Measurements from ENCODE around the gene KCNC4. TPM values are rescaled to one million over a fixed set of nuclear protein-coding genes. Genes with fewer than 3 reads are reported as not detected.

The KCNC4 gene
- total and polyA plus RNA-seq, 5 donors, result 4.1 to 8.5 (median 6.7) TPM

DNA sequence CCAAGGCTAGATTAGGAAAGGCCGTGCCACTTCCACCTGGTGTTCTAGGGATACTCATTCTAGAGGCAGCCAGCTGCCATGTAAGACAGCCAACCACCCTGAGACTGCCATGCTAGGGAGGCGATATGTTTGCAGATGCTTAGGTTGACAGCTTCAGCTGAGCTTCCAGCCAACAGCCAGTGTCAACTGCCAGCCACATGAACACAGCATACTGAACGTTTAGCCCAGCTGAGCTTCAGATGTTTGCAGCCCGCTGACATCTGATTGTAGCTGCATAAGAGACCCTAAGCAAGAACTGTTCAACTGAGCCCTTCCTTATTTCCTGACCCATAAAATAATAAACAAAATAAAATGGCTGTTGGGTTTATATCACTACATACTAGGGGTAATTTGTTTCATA lies 5.0 kb upstream of the KCNC4 start:
- DNase-seq, result no peak
- WGBS, result 77% methylated on average over 4 of the region's 4 CpGs

DNA sequence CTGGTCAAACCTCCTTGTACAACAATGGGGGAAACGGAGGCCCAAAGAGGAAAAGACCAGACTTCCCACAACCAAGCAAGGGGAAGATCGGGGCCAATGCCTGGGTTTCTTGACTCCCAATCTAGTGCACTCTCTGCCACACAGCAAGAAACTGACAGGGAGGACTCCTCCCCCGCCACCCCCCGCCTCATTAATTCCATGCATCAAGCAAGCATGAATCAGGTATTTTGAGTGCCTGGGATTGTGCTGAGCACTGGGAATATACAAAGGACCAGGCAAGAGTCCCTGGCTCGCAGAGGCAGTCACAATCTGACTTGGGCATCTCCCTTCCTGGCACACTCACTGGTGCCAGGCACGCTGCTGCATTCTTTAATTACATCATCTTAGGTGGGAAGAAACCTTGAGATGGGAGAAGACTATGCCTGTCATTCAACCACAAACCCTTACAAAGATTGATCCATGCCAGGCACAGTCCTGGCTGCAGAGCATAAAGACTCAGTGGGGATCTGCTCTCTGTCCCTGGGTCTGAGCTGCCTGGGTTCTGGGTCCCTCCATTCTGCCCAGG lies 4.4 kb upstream of the KCNC4 start:
- H3K9me3 ChIP-seq (ENCODE audit: control insufficient read depth, low read length), result no peaks in the 10 kb centered on the region
- DNase-seq, result no peak
- H3K4me3 ChIP-seq (ENCODE audit: low read length), result no peak overlapping the region
- no peak for ATAC-seq
- no peaks in the 10 kb centered on the region for H3K4me1 ChIP-seq (ENCODE audit: control insufficient read depth, insufficient read depth, low read length)
- no peak overlapping the region for H3K27ac ChIP-seq (ENCODE audit: low read length)
- no peaks in the 10 kb centered on the region for H3K27me3 ChIP-seq (ENCODE audit: control insufficient read depth, insufficient read depth)
- WGBS, result 84% methylated on average over 6 of the region's 6 CpGs
- intact Hi-C loops (cut with DNase I), result loop anchor here in 2 of 4 donors (2.0 to 10.0 kb wide), 5 partner anchors 105 to 289 kb away; partner anchors contain the start of gene LAMTOR5 (in 1 of the 2)

More for the DNA sequence above, 5.0 kb upstream of the KCNC4 start:
- Histone ChIP-seq H3K4me3 (ENCODE audit: low read length) (no peak overlapping the region), H3K27me3 (ENCODE audit: control insufficient read depth, insufficient read depth) (no peaks in the 10 kb centered on the region), H3K27ac (ENCODE audit: low read length) (no peak overlapping the region), H3K9me3 (ENCODE audit: control insufficient read depth, low read length) (no peaks in the 10 kb centered on the region), H3K4me1 (ENCODE audit: control insufficient read depth, insufficient read depth, low read length) (no peaks in the 10 kb centered on the region)
- ATAC-seq, result no peak
- intact Hi-C loops (cut with DNase I), result loop anchor here in 2 of 4 donors (2.0 to 10.0 kb wide), 4 partner anchors 107 to 290 kb away; partner anchors contain the start of gene LAMTOR5 (in 1 of the 2)

DNA sequence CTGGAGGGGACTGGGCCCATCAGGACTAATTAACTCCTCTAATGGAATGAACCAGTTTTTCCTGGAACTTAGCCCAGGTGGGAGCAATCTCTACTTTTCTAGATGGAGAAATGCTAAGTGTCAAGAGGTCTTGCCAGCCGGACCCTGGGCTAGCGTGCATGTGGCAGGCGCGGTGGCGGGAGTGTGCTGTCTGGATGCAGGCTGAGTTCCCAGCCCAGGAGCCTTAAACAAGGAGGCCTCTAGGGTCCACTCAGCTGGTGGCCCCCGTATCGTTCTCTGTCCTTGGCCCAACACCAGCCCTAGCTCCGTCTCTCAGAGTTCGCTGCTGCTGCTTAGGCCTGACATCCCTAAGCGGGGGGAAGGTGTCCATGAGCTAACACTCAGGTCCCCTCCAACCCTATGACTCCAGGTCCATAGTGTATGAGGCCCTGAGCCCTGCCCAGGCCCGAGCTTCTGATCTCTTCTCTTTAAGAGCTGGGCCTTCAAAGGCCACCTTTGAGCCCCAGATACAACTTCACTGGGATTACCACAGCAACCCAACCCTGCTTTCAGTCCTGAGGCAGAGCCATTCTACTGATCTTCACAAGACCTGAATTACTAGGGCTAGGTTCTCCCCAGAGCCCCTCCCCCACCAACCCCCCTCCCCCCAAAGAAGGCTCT lies 3.7 kb upstream of the KCNC4 start:
- Histone ChIP-seq H3K9me3 (ENCODE audit: control insufficient read depth, low read length) (no peaks in the 10 kb centered on the region), H3K27me3 (ENCODE audit: control insufficient read depth, insufficient read depth) (no peaks in the 10 kb centered on the region), H3K27ac (ENCODE audit: low read length) (no peak overlapping the region), H3K4me3 (ENCODE audit: low read length) (no peak overlapping the region), H3K4me1 (ENCODE audit: control insufficient read depth, insufficient read depth, low read length) (no peaks in the 10 kb centered on the region)
- ATAC-seq (no peak), DNase-seq (no peak)
- intact Hi-C loops (cut with DNase I), result loop anchor here in 2 of 4 donors (2.0 to 10.0 kb wide), 4 partner anchors 104 to 288 kb away; partner anchors contain the start of gene LAMTOR5 (in 1 of the 2)
- 86% methylated on average over 11 of the region's 11 CpGs for WGBS

DNA sequence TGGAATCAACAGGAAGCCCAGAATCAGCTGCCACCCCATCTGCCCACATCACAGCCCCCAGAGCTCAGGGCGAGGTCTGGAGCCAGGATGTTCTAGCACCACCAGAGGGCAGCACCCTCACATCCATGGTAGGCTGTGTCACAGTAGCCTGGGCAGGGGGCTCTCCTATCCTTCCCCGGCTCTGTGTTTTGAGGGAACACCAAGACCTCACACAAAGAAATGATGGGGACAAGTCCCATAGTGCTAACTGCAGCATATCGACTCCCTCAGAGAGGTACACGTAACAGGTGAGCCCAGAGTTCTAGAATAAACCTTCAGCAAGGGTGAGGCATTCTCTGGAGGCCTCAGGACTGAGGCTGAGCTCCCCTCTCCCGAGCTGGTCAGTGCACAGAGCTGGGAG lies 2.3 kb upstream of the KCNC4 start:
- ATAC-seq (peak in 1 of 2 donors; percentile 37), DNase-seq (peak; percentile 74 to 90 (median 85))
- H3K4me1 ChIP-seq (ENCODE audit: control insufficient read depth, insufficient read depth, low read length), result peaks cover 4% of the 10 kb centered on the region
- H3K9me3 ChIP-seq (ENCODE audit: control insufficient read depth, low read length), result no peaks in the 10 kb centered on the region
- intact Hi-C loops (cut with DNase I), result loop anchor here (2.0 to 10.0 kb wide), 6 partner anchors 103 to 287 kb away; partner anchors contain the start of gene LAMTOR5 (in 1 of the 4)
- H3K4me3 ChIP-seq (ENCODE audit: low read length), result no peak overlapping the region
- 27% methylated on average over 5 of the region's 5 CpGs for WGBS
- no peak overlapping the region for H3K27ac ChIP-seq (ENCODE audit: low read length)
- H3K27me3 ChIP-seq (ENCODE audit: control insufficient read depth, insufficient read depth), result no peaks in the 10 kb centered on the region

DNA sequence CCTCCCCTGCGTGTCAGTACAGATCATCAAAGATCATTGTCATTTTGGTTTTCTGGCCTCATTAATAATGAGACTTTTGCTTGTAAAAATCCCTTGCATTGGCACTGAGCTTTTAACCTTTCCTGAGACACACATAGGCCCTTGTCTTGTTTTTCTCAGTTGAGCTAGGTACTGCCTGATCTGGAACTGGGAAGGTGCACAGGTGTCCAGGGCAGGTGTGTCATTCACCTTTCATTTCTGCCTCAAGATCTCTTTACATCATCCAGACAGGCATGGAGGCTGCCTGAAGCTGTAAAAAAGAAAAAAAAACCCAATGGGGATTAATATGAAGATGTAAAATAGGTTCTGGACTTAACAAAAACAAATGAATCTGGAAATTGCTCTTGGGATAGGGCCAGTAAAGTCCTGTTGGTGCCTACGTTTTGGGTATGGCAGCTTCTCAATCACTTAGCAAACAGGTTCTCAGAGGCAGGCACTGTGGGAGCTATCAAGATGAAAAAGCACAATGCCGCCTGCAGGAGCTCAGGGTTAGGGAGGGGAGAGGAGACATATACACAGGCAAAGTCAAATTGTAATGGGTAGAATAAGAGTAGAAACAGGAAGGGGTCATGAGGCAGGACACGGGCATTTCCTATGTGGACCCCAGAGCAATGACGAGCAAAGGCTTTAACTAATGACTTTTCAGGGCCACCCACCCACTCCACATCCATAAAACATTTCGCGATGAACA lies 1.0 kb upstream of the KCNC4 start:
- Histone ChIP-seq H3K9me3 (ENCODE audit: control insufficient read depth, low read length) (no peaks in the 10 kb centered on the region), H3K4me1 (ENCODE audit: control insufficient read depth, insufficient read depth, low read length) (peaks cover 4% of the 10 kb centered on the region), H3K4me3 (ENCODE audit: low read length) (peak overlapping the region; percentile 65), H3K27ac (ENCODE audit: low read length) (no peak overlapping the region), H3K27me3 (ENCODE audit: control insufficient read depth, insufficient read depth) (no peaks in the 10 kb centered on the region)
- 59% methylated on average over 7 of the region's 7 CpGs for WGBS
- intact Hi-C loops (cut with DNase I), result loop anchor here (2.0 to 10.0 kb wide), 5 partner anchors 103 to 286 kb away; partner anchors contain the start of gene LAMTOR5 (in 1 of the 4)
- DNase-seq (peak in 1 of 3 donors; percentile 22), ATAC-seq (no peak)

DNA sequence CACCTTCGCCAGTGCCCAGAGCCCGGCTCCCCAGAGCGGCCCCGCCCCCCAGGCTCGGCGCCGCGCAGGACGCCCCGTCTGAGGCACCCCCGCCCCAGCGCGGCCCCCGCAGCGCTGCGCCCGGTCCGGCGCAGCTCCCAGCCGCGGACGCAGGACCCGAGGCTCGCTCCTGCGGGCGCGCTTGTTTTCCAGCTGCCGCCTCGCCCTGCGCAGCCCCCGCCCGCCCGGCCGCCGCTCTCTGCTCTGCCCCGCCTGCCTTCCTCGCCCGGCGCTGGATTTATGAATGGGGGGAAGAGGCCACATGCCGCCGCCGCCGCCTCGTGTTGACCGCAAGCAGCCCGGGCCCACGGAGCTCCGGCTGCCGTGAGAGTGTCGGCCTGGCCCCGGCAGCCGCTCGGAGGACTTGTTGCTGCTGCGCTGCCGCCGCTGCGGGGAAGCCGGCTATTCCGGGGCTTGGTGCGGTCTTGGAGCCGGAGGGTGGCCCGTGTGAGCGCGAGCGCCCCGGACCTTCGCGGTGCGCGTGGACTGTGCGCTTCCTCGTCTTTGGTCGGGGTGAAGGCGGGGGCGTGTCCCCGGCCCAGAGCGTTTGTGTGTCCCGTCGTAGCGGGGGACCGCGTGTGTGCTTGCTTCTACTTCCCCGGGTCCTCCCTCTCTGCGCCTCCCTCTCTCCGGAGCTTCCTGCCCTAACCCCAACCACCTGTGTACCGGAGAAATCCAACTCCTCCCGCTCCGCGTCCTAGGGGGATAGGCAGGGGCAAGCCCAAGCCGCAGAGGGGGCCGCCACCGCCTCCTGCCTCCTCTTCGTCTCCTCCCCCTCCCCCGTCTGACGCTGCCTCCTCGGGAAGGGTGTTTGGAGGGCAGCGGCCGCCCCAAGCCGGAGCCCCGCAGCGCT lies 736 bp downstream of the KCNC4 start:
- H3K4me1 ChIP-seq (ENCODE audit: control insufficient read depth, insufficient read depth, low read length), result peaks cover 4% of the 10 kb centered on the region
- ATAC-seq, result peak; percentile 7 to 29
- H3K4me3 ChIP-seq (ENCODE audit: low read length), result peak overlapping the region; percentile 65
- H3K27me3 ChIP-seq (ENCODE audit: control insufficient read depth, insufficient read depth), result no peaks in the 10 kb centered on the region
- H3K9me3 ChIP-seq (ENCODE audit: control insufficient read depth, low read length), result no peaks in the 10 kb centered on the region
- under 1% methylated on average over 101 of the region's 101 CpGs for WGBS
- DNase-seq, result peak; percentile 55 to 81 (median 77)
- intact Hi-C loops (cut with DNase I), result no loop called here
- H3K27ac ChIP-seq (ENCODE audit: low read length), result peak overlapping the region; percentile 19

DNA sequence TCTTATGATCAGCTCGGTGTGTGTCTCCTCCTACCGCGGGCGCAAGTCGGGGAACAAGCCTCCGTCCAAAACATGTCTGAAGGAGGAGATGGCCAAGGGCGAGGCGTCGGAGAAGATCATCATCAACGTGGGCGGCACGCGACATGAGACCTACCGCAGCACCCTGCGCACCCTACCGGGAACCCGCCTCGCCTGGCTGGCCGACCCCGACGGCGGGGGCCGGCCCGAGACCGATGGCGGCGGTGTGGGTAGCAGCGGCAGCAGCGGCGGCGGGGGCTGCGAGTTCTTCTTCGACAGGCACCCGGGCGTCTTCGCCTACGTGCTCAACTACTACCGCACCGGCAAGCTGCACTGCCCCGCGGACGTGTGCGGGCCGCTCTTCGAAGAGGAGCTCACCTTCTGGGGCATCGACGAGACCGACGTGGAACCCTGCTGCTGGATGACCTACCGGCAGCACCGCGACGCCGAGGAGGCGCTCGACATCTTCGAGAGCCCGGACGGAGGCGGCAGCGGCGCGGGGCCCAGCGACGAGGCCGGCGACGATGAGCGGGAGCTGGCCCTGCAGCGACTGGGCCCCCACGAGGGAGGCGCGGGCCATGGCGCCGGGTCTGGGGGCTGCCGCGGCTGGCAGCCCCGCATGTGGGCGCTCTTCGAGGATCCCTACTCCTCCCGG lies 1.5 kb downstream of the KCNC4 start:
- peak in 2 of 3 donors; percentile 54 to 65 for DNase-seq
- ATAC-seq, result no peak
- Histone ChIP-seq H3K4me3 (ENCODE audit: low read length) (peak overlapping the region; percentile 65), H3K9me3 (ENCODE audit: control insufficient read depth, low read length) (no peaks in the 10 kb centered on the region), H3K27me3 (ENCODE audit: control insufficient read depth, insufficient read depth) (no peaks in the 10 kb centered on the region), H3K27ac (ENCODE audit: low read length) (no peak overlapping the region), H3K4me1 (ENCODE audit: control insufficient read depth, insufficient read depth, low read length) (peaks cover 4% of the 10 kb centered on the region)
- 9% methylated on average over 81 of the region's 81 CpGs for WGBS
- intact Hi-C loops (cut with DNase I), result no loop called here

DNA sequence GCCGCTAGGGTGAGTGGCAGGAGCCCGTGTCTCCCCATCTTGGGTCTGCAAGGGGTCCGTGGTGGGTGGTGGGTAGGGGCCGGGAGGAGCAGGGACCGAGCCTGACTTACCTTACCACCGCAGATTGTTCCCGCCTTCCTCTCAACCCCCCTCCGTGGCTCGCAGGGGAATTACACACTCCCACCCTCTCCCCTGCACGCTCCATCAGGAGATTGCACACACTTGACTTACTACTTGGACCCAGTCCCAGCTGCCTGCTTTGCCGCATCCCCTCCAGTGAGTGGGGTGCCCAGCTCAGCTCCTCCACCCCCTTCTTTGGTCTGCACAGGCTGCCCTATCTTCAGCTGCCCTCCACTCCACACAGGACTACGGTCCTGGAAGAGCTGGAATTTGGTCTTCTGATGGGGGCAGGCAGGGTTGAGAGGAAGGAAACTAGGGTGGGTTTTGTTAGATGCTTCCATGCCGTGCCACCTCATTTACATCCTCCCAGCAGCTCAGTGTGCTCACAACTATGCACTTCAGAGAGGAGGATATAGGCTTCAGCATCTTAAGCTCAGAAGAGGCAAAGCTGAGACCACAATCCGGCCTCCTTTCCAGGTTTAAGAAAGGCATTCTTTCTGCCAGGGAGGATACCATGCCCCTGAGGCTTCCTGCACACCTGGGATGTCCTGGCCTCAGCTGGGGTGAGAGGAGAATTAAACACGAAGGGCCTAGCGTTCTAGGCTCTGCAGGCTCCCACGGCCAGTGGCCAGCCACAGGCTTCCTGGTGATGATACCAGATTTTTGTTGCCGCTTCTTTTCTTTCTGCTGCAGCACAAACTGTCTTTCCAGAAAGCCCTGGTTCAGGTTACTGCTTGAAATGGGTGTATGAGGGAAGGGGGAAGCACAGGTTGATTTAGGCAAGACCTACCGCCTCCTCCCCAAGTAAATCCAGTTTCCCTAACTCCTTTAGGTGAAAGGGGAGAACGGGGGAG lies 2.3 kb downstream of the KCNC4 start:
- H3K4me1 ChIP-seq (ENCODE audit: control insufficient read depth, insufficient read depth, low read length), result peaks cover 4% of the 10 kb centered on the region
- H3K27me3 ChIP-seq (ENCODE audit: control insufficient read depth, insufficient read depth), result no peaks in the 10 kb centered on the region
- no peak overlapping the region for H3K27ac ChIP-seq (ENCODE audit: low read length)
- H3K9me3 ChIP-seq (ENCODE audit: control insufficient read depth, low read length), result no peaks in the 10 kb centered on the region
- DNase-seq (no peak), ATAC-seq (no peak)
- H3K4me3 ChIP-seq (ENCODE audit: low read length), result peak overlapping the region; percentile 65
- intact Hi-C loops (cut with DNase I), result no loop called here
- WGBS, result 43% methylated on average over 20 of the region's 20 CpGs

DNA sequence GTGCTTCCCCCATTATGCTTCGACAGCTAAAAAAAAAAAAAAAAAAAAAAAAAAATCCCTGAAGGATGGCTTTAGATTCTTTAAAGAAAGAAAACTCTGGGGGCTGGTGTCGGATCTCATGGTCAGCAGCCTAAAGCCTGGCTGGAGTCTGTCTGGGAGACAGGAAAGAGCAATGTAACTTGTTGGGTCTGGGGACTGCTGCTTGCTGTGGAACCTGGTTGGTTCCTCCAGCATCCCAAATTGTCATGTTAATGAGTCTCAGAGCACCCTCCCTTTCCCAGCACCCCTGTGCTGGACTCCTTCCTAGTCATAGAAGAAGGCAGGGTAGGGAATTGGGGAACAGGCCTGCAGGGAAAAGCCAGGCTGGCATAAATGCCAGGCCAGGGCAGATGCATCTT lies 3.0 kb downstream of the KCNC4 start:
- Histone ChIP-seq H3K9me3 (ENCODE audit: control insufficient read depth, low read length) (no peaks in the 10 kb centered on the region), H3K27me3 (ENCODE audit: control insufficient read depth, insufficient read depth) (no peaks in the 10 kb centered on the region), H3K4me1 (ENCODE audit: control insufficient read depth, insufficient read depth, low read length) (peaks cover 4% of the 10 kb centered on the region), H3K4me3 (ENCODE audit: low read length) (no peak overlapping the region), H3K27ac (ENCODE audit: low read length) (no peak overlapping the region)
- ATAC-seq (no peak), DNase-seq (no peak)
- WGBS, result 71% methylated on average over 2 of the region's 2 CpGs
- intact Hi-C loops (cut with DNase I), result no loop called here

Data from right cardiac atrium (tissue), 5 donors.